Heart left ventricle (tissue), 13 donors: ENCODE results near the gene PLCH1.

Experiments
- POLR2A ChIP-seq, 2 donors: fragments of 450-650 bp; IDR thresholded peaks; one replicate each; pipeline ENCODE4 v1.6.1; 2017; ENCODE audit warnings: antibody characterized with exemption in 2 of 2, mild to moderate bottlenecking in 2 of 2, moderate library complexity in 2 of 2
- TF ChIP-seq, protein P1 (sequence below), 12 donors: fragments of 200-600 bp; sonication (generic) in 4 of 12; IDR thresholded peaks; one replicate each; pipeline versions ENCODE4 v1.5.0 to v1.8.0; 2018 to 2022; ENCODE audit warnings: antibody characterized with exemption in 12 of 12, mild to moderate bottlenecking in 5 of 12
- donor health status: ischemic (EF 13 %, LVEDD 7.1; RV severe dilation, severe dysfunction).
- donor health status: DM: no; HTN: yes; CAD: no.
- donor health status: DM: no; HTN: no; CAD: no.
- donor health status: ischemic (EF 25% LVEDD 6.9; RV normal size, moderate dysfunction).
- donor health status: ischemic (EF 25% LVEDD 5.7; RV mildly dilated, moderate dysfunction).
- donor health status: ischemic (EF 35%, LVEDD 5.7; RV mildly dilated, moderate dysfunction).
- donor health status: nonischemic (EF 11% LVEDD 7.7; RV severe dilation, severe dysfunction).
- donor health status: DM: yes; HTN: yes; CAD: no.
- donor health status: PGD.
- donor health status: ischemic (EF 29% LVEDD 5.4; RV normal size, mild dysfunction).
- donor health status: nonischemic (EF 23%, LVEDD 6.1; RV moderate dilation, normal function).

DNA sequence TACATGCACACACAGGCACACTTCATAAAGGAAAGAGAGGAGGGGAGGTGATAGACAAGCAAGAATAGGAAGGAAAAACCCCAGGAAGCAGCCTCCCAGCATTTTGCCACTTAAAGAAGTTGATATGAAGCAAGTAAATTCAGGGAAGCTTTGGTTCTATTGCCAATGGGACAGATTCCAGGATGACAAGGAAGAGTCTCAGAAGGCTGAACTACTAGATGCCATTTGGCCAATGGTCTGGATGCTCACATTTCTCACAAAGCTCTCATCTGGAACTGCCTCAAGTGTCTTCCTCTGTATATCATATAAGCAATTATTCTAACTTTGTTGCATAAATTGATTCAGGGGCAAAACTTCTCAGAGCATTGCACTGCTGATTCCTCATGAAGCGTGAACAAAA lies 372.6 kb downstream of the PLCH1 start:
- TF ChIP-seq, protein P1, sequence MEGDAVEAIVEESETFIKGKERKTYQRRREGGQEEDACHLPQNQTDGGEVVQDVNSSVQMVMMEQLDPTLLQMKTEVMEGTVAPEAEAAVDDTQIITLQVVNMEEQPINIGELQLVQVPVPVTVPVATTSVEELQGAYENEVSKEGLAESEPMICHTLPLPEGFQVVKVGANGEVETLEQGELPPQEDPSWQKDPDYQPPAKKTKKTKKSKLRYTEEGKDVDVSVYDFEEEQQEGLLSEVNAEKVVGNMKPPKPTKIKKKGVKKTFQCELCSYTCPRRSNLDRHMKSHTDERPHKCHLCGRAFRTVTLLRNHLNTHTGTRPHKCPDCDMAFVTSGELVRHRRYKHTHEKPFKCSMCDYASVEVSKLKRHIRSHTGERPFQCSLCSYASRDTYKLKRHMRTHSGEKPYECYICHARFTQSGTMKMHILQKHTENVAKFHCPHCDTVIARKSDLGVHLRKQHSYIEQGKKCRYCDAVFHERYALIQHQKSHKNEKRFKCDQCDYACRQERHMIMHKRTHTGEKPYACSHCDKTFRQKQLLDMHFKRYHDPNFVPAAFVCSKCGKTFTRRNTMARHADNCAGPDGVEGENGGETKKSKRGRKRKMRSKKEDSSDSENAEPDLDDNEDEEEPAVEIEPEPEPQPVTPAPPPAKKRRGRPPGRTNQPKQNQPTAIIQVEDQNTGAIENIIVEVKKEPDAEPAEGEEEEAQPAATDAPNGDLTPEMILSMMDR (IDR thresholded peaks at IDR 0.05) = no peak
- TF ChIP-seq POLR2A (IDR thresholded peaks at IDR 0.05) = no peak
